ENCODE results near the gene STRA8. TPM values are rescaled to one million over a fixed set of nuclear protein-coding genes. Genes with fewer than 3 reads are reported as not detected.

STRA8 gene
- total RNA-seq, 4 donors from 2014 or later: not detected

- DNase-seq (ENCODE audit: low spot score): no peak
- ATAC-seq (ENCODE audit: low FRiP score): no peak
- no peak for TF ChIP-seq CTCF (IDR thresholded peaks at IDR 0.05)
These were observed 49.1 kb downstream of the STRA8 start for GRCh38 chr7:135282561-135283254.

GRCh38 chr7:135283959-135284638, 50.5 kb downstream of the STRA8 start:
- no peak for ATAC-seq (ENCODE audit: low FRiP score)
- TF ChIP-seq CTCF (IDR thresholded peaks at IDR 0.05): no peak
- no peak for DNase-seq (ENCODE audit: low spot score)

GRCh38 chr7:135285547-135286233, 52.1 kb downstream of the STRA8 start:
- no peak for TF ChIP-seq CTCF (IDR thresholded peaks at IDR 0.05)
- DNase-seq (ENCODE audit: low spot score) (no peak), ATAC-seq (ENCODE audit: low FRiP score) (no peak)

- DNase-seq (ENCODE audit: low spot score): no peak
- no peak for TF ChIP-seq CTCF (IDR thresholded peaks at IDR 0.05)
- no peak for ATAC-seq (ENCODE audit: low FRiP score)
These were observed 53.2 kb downstream of the STRA8 start for GRCh38 chr7:135286876-135287275.

GRCh38 chr7:135290594-135290993, 57.0 kb downstream of the STRA8 start:
- no peak for TF ChIP-seq CTCF (IDR thresholded peaks at IDR 0.05)
- DNase-seq (ENCODE audit: low spot score): no peak
- no peak for ATAC-seq (ENCODE audit: low FRiP score)

GRCh38 chr7:135291809-135292253, 58.2 kb downstream of the STRA8 start:
- no peak for DNase-seq (ENCODE audit: low spot score)
- no peak for TF ChIP-seq CTCF (IDR thresholded peaks at IDR 0.05)
- ATAC-seq (ENCODE audit: low FRiP score): no peak
